HepG2 (cell line): ENCODE data around the gene SLC13A5. TPM values are rescaled to one million over a fixed set of nuclear protein-coding genes. Genes with fewer than 3 reads are reported as not detected.

Experiments
- HOXD1 ChIP-seq: sonication (generic); formaldehyde crosslinking; IDR thresholded peaks from 2 replicates; pipeline ENCODE4 v1.5.0; 2020; ENCODE audit warnings: missing genetic modification reagents
- MED13 ChIP-seq: sonication (generic); formaldehyde crosslinking; IDR thresholded peaks from 2 replicates; pipeline ENCODE4 v1.5.0; 2020; ENCODE audit warnings: missing genetic modification reagents
- MIER2 ChIP-seq: IDR thresholded peaks from 2 replicates; pipeline ENCODE4 v1.6.1; 2016; ENCODE audit warnings: missing biosample characterization, missing genetic modification reagents
- NONO ChIP-seq, 2 experiments: fragments of 450-650 bp in 1 of 2; sonication (generic) in 1 of 2; formaldehyde crosslinking in 1 of 2; IDR thresholded peaks in 1 of 2; conservative IDR thresholded peaks in 1 of 2; 2 replicates each; pipeline versions ENCODE4 v1.6.1 to v1.8.0; 2017 to 2022; ENCODE audit warnings: mild to moderate bottlenecking in 1 of 2, missing genetic modification reagents in 1 of 2, moderate library complexity in 1 of 2
- RFXAP ChIP-seq: sonication (generic); formaldehyde crosslinking; IDR thresholded peaks from 2 replicates; pipeline ENCODE4 v1.4.0; 2020; ENCODE audit warnings: missing genetic modification reagents, borderline replicate concordance
- TEAD3 ChIP-seq: optimal IDR thresholded peaks from 2 replicates; pipeline ENCODE3; 2016; ENCODE audit warnings: borderline replicate concordance
- ZBTB20 ChIP-seq: sonication (generic); formaldehyde crosslinking; IDR thresholded peaks from 2 replicates; pipeline ENCODE4 v1.8.1; 2023; ENCODE audit warnings: missing genetic modification reagents, low read depth, mild to moderate bottlenecking, borderline replicate concordance
- ZFP36 ChIP-seq: fragments of 150-350 bp; IDR thresholded peaks from 2 replicates; pipeline ENCODE4 v1.6.1; 2018; ENCODE audit warnings: borderline replicate concordance, low read length, low read depth; ENCODE audit not compliant: partially characterized antibody
- ZMYM3 ChIP-seq: sonication (generic); formaldehyde crosslinking; IDR thresholded peaks from 2 replicates; pipeline ENCODE4 v1.5.1; 2020; ENCODE audit warnings: mild to moderate bottlenecking, missing genetic modification reagents
- ZNF644 ChIP-seq: IDR thresholded peaks from 2 replicates; pipeline ENCODE4 v1.6.1; 2016; ENCODE audit warnings: low read depth
- ZNF709 ChIP-seq: sonication (generic); formaldehyde crosslinking; IDR thresholded peaks from 2 replicates; pipeline ENCODE4 v1.5.0; 2020; ENCODE audit warnings: mild to moderate bottlenecking, missing genetic modification reagents
- ZSCAN30 ChIP-seq: sonication (generic); formaldehyde crosslinking; IDR thresholded peaks from 2 replicates; pipeline ENCODE4 v1.5.0; 2020; ENCODE audit warnings: mild to moderate bottlenecking, missing genetic modification reagents
- polyA plus RNA-seq, 8 experiments: library from polyadenylated mRNA; depleted of rRNA in 3 of 8; stranded (reverse) in 7 of 8; unstranded in 1 of 8; fragments of >200 nt; fragmentation: Illumina TruSeq in 4 of 8; extraction: Trizol in 4 of 8; gene quantifications; 2 replicates each; pipeline versions ENCODE4 v1.2.1 to v1.2.3, GENCODE V29; 2011 to 2016; ENCODE audit warnings: low read depth in 4 of 8, missing spikeins in 1 of 8, mixed read lengths in 1 of 8; ENCODE audit not compliant: insufficient read depth in 1 of 8
- total RNA-seq, 5 experiments: library from RNA; depleted of rRNA; stranded (reverse); fragments of >200 nt; fragmentation: Illumina TruSeq; extraction: Trizol; gene quantifications; 2 replicates each; pipeline ENCODE4 v1.2.3, GENCODE V29; 2016; ENCODE audit warnings: low read depth in 1 of 5
- TF ChIP-seq, protein P1 (sequence below): sonication (generic); formaldehyde crosslinking; conservative IDR thresholded peaks from 2 replicates; pipeline ENCODE4 v1.8.0; 2022; ENCODE audit warnings: missing genetic modification reagents
- TF ChIP-seq, protein P2 (sequence below), 2 experiments: sonication (generic) in 1 of 2; formaldehyde crosslinking in 1 of 2; IDR thresholded peaks; 2 replicates each; pipeline versions ENCODE4 v1.4.0 to v1.6.1; 2018 to 2020; ENCODE audit warnings: missing genetic modification reagents in 2 of 2, borderline replicate concordance in 1 of 2, low read depth in 1 of 2, mild to moderate bottlenecking in 1 of 2, missing biosample characterization in 1 of 2
- TF ChIP-seq, protein P3 (sequence below): sonication (generic); formaldehyde crosslinking; IDR thresholded peaks from 2 replicates; pipeline ENCODE4 v1.4.0; 2020; ENCODE audit warnings: missing genetic modification reagents
- TF ChIP-seq, protein P4 (sequence below), 2 experiments: IDR thresholded peaks; 2 replicates each; pipeline ENCODE4 v1.6.1; 2011 to 2012; ENCODE audit warnings: low read length in 2 of 2, borderline replicate concordance in 1 of 2, low read depth in 1 of 2, mild to moderate bottlenecking in 1 of 2, moderate library complexity in 1 of 2
- TF ChIP-seq, protein P5 (sequence below): sonication (generic); formaldehyde crosslinking; IDR thresholded peaks from 2 replicates; pipeline ENCODE4 v1.4.0; 2020; ENCODE audit warnings: missing genetic modification reagents; ENCODE audit errors: not compliant biosample characterization

SLC13A5 gene
- total and polyA plus RNA-seq, 2 of the 13 experiments (the other 11 are each of a cell fraction or from before 2014, with no cell fraction given): 42.8 to 310 TPM

DNA sequence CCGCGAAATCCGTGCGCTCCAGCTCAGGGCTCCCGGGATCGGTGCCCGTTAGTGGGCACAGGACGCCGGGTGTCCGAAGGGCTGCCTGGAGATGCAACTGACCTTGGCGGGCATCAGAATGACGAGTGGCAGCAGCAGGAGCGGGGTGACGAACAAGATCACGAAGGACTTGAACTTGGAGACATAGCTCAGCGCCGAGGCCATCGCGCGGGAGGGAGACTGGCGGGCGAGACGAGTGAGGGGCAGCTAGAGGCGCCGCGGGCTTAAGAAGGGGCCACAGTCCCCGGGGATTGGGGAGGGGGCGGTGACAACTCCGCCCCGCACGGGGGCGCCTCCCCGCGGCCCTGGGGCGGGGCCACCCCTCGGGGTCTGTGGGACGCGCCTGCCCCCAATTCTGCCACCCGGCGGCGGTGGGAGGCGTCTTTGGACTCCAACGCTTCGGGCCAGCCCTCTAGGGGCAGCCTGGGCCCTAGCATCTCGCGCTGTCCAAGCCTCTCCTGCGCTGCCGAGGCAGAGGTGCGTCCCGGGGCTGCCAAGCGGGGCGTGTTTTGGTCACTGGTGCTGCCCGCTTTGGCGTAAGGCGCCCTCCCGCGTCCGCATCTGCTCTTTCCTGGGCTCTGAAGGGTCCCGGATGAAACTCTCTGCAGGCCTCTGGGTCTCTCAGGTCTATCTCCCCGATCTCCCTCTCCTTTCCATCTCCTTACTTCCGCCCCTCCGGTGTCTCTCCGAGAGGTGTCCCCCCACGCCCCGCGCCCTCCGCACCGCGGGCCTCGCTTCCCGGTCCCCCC, at the start of gene SLC13A5 (continued):
- TF ChIP-seq TEAD3 (CRISPR knock-in tag): peak; percentile 39
- no peak for TF ChIP-seq ZNF644 (CRISPR knock-in tag)
- peak; percentile 69; the same call in 1 of the 2 replicates for TF ChIP-seq ZSCAN30
- TF ChIP-seq, protein P1, sequence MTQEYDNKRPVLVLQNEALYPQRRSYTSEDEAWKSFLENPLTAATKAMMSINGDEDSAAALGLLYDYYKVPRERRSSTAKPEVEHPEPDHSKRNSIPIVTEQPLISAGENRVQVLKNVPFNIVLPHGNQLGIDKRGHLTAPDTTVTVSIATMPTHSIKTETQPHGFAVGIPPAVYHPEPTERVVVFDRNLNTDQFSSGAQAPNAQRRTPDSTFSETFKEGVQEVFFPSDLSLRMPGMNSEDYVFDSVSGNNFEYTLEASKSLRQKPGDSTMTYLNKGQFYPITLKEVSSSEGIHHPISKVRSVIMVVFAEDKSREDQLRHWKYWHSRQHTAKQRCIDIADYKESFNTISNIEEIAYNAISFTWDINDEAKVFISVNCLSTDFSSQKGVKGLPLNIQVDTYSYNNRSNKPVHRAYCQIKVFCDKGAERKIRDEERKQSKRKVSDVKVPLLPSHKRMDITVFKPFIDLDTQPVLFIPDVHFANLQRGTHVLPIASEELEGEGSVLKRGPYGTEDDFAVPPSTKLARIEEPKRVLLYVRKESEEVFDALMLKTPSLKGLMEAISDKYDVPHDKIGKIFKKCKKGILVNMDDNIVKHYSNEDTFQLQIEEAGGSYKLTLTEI: no peak
- peak; percentile 25; the same call in 1 of the 2 replicates for TF ChIP-seq ZMYM3
- 0 out of 2 replicates have a peak, but pooled peaks have one; percentile 14 for TF ChIP-seq MIER2
- TF ChIP-seq, protein P2, sequence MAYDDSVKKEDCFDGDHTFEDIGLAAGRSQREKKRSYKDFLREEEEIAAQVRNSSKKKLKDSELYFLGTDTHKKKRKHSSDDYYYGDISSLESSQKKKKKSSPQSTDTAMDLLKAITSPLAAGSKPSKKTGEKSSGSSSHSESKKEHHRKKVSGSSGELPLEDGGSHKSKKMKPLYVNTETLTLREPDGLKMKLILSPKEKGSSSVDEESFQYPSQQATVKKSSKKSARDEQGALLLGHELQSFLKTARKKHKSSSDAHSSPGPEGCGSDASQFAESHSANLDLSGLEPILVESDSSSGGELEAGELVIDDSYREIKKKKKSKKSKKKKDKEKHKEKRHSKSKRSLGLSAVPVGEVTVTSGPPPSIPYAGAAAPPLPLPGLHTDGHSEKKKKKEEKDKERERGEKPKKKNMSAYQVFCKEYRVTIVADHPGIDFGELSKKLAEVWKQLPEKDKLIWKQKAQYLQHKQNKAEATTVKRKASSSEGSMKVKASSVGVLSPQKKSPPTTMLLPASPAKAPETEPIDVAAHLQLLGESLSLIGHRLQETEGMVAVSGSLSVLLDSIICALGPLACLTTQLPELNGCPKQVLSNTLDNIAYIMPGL (CRISPR knock-in tag; IDR thresholded peaks at IDR 0.05; ENCODE audit: borderline replicate concordance in 1 of 2, low read depth in 1 of 2): peak; percentile 73 to 84
- TF ChIP-seq ZBTB20: peak; percentile 40; the same call in 1 of the 2 replicates
- no peak for TF ChIP-seq ZFP36
- TF ChIP-seq, protein P3, sequence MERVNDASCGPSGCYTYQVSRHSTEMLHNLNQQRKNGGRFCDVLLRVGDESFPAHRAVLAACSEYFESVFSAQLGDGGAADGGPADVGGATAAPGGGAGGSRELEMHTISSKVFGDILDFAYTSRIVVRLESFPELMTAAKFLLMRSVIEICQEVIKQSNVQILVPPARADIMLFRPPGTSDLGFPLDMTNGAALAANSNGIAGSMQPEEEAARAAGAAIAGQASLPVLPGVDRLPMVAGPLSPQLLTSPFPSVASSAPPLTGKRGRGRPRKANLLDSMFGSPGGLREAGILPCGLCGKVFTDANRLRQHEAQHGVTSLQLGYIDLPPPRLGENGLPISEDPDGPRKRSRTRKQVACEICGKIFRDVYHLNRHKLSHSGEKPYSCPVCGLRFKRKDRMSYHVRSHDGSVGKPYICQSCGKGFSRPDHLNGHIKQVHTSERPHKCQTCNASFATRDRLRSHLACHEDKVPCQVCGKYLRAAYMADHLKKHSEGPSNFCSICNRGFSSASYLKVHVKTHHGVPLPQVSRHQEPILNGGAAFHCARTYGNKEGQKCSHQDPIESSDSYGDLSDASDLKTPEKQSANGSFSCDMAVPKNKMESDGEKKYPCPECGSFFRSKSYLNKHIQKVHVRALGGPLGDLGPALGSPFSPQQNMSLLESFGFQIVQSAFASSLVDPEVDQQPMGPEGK (CRISPR knock-in tag): peak; percentile 95
- peak; percentile 77; the same call in 1 of the 2 replicates for TF ChIP-seq MED13 (CRISPR knock-in tag)
- 0 out of 2 replicates have a peak, but pooled peaks have one; percentile 76 for TF ChIP-seq RFXAP (CRISPR knock-in tag)
- peak; percentile 68; the same call in 1 of the 2 replicates for TF ChIP-seq ZNF709
- peak; percentile 83 for TF ChIP-seq HOXD1 (CRISPR knock-in tag)
- TF ChIP-seq, protein P4, sequence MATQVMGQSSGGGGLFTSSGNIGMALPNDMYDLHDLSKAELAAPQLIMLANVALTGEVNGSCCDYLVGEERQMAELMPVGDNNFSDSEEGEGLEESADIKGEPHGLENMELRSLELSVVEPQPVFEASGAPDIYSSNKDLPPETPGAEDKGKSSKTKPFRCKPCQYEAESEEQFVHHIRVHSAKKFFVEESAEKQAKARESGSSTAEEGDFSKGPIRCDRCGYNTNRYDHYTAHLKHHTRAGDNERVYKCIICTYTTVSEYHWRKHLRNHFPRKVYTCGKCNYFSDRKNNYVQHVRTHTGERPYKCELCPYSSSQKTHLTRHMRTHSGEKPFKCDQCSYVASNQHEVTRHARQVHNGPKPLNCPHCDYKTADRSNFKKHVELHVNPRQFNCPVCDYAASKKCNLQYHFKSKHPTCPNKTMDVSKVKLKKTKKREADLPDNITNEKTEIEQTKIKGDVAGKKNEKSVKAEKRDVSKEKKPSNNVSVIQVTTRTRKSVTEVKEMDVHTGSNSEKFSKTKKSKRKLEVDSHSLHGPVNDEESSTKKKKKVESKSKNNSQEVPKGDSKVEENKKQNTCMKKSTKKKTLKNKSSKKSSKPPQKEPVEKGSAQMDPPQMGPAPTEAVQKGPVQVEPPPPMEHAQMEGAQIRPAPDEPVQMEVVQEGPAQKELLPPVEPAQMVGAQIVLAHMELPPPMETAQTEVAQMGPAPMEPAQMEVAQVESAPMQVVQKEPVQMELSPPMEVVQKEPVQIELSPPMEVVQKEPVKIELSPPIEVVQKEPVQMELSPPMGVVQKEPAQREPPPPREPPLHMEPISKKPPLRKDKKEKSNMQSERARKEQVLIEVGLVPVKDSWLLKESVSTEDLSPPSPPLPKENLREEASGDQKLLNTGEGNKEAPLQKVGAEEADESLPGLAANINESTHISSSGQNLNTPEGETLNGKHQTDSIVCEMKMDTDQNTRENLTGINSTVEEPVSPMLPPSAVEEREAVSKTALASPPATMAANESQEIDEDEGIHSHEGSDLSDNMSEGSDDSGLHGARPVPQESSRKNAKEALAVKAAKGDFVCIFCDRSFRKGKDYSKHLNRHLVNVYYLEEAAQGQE (IDR thresholded peaks at IDR 0.05; ENCODE audit: borderline replicate concordance in 1 of 2, low read depth in 1 of 2, low read length in 2 of 2): peak in 1 of 2 experiments; percentile 46; a peak in 1 of 4 replicates
- TF ChIP-seq NONO (IDR thresholded peaks at IDR 0.05): no peak
- TF ChIP-seq NONO (CRISPR knock-in tag; conservative IDR thresholded peaks at IDR 0.05): peak; percentile 92
- TF ChIP-seq, protein P5, sequence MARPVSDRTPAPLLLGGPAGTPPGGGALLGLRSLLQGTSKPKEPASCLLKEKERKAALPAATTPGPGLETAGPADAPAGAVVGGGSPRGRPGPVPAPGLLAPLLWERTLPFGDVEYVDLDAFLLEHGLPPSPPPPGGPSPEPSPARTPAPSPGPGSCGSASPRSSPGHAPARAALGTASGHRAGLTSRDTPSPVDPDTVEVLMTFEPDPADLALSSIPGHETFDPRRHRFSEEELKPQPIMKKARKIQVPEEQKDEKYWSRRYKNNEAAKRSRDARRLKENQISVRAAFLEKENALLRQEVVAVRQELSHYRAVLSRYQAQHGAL (CRISPR knock-in tag): peak; percentile 53
